Stimulated activated naive CD8-positive, alpha-beta T cell treated with anti-CD3 and anti-CD28 coated beads, Interleukin-15, amount 100 ng/mL, for 72 hours (primary cell): ENCODE data around the gene PXK.
A peak's percentile ranks its signal among the peaks of the same experiment; 100 is the strongest.

Source experiments
- ATAC-seq: fragments of 150-1000 bp; cut with Tn5 transposase; 2 replicates; pipeline ENCODE4 v1.10.0; 2021; ENCODE audit warnings: mild to moderate bottlenecking, moderate library complexity
- DNase-seq, 2 donors: peaks; one replicate each; pipeline ENCODE4 v3.0.0; 2021 to 2022
- H3K27ac Mint-ChIP-seq, 2 donors: one replicate each; pipeline ENCODE4 v1.8.0; 2022; ENCODE audit warnings: mild to moderate bottlenecking in 2 of 2, mixed read lengths in 2 of 2, moderate library complexity in 2 of 2
- H3K27me3 Mint-ChIP-seq: one replicate; pipeline ENCODE4 v1.8.0; 2022; ENCODE audit warnings: mixed read lengths
- H3K4me1 Mint-ChIP-seq: one replicate; pipeline ENCODE4 v1.8.0; 2022; ENCODE audit warnings: mild to moderate bottlenecking, mixed read lengths
- H3K4me3 Mint-ChIP-seq, 2 donors: one replicate each; pipeline ENCODE4 v1.8.0; 2022; ENCODE audit warnings: mild to moderate bottlenecking in 2 of 2, mixed read lengths in 2 of 2, moderate library complexity in 1 of 2
- H3K9me3 Mint-ChIP-seq, 2 donors: one replicate each; pipeline ENCODE4 v1.8.0; 2022; ENCODE audit warnings: mixed read lengths in 2 of 2

Gene PXK

GRCh38 chr3:58351920-58352319 lies 19.2 kb downstream of the PXK start:
- Mint-ChIP-seq H3K27ac (no peak overlapping the region), H3K4me1 (peaks cover 50% of the 10 kb centered on the region), H3K27me3 (no peaks in the 10 kb centered on the region), H3K4me3 (no peak overlapping the region), H3K9me3 (no peaks in the 10 kb centered on the region)
- ATAC-seq (peak; percentile 14), DNase-seq (no peak)

GRCh38 chr3:58352626-58353025 lies 19.9 kb downstream of the PXK start:
- DNase-seq (no peak), ATAC-seq (no peak)
- H3K27ac Mint-ChIP-seq = no peak overlapping the region
- peak overlapping the region in 1 of 2 donors; percentile 27 for H3K4me3 Mint-ChIP-seq
- no peaks in the 10 kb centered on the region for H3K27me3 Mint-ChIP-seq
- H3K9me3 Mint-ChIP-seq = no peaks in the 10 kb centered on the region
- H3K4me1 Mint-ChIP-seq = peaks cover 57% of the 10 kb centered on the region

- H3K27me3 Mint-ChIP-seq = no peaks in the 10 kb centered on the region
- DNase-seq = peak in 1 of 2 donors; percentile 40
These were observed 21.2 kb downstream of the PXK start for GRCh38 chr3:58353722-58354553.

GRCh38 chr3:58355179-58355578 lies 22.5 kb downstream of the PXK start:
- Mint-ChIP-seq H3K9me3 (no peaks in the 10 kb centered on the region), H3K27me3 (no peaks in the 10 kb centered on the region), H3K4me3 (no peak overlapping the region), H3K4me1 (peaks cover 58% of the 10 kb centered on the region), H3K27ac (no peak overlapping the region)
- no peak for DNase-seq
- no peak for ATAC-seq

More at GRCh38 chr3:58353722-58354553, 21.2 kb downstream of the PXK start:
- H3K4me3 Mint-ChIP-seq = peak overlapping the region; percentile 75 to 77
- H3K4me1 Mint-ChIP-seq = peaks cover 68% of the 10 kb centered on the region
- ATAC-seq = peak; percentile 80
- H3K9me3 Mint-ChIP-seq = no peaks in the 10 kb centered on the region
- peak overlapping the region; percentile 98 for H3K27ac Mint-ChIP-seq

GRCh38 chr3:58356054-58356453 lies 23.4 kb downstream of the PXK start:
- H3K27me3 Mint-ChIP-seq = no peaks in the 10 kb centered on the region
- H3K27ac Mint-ChIP-seq = peak overlapping the region in 1 of 2 donors; percentile 11
- ATAC-seq = no peak
- DNase-seq = no peak
- H3K4me1 Mint-ChIP-seq = peaks cover 49% of the 10 kb centered on the region
- H3K9me3 Mint-ChIP-seq = no peaks in the 10 kb centered on the region
- H3K4me3 Mint-ChIP-seq = no peak overlapping the region

- peaks cover 40% of the 10 kb centered on the region for H3K4me1 Mint-ChIP-seq
- ATAC-seq = peak; percentile 31
- DNase-seq = no peak
- H3K27ac Mint-ChIP-seq = peak overlapping the region; percentile 72 to 91
- H3K9me3 Mint-ChIP-seq = no peaks in the 10 kb centered on the region
- H3K4me3 Mint-ChIP-seq = no peak overlapping the region
- H3K27me3 Mint-ChIP-seq = no peaks in the 10 kb centered on the region
These were observed 24.7 kb downstream of the PXK start for GRCh38 chr3:58357402-58357801.

- ATAC-seq = peak; percentile 72
- H3K4me1 Mint-ChIP-seq = peaks cover 35% of the 10 kb centered on the region
- no peak overlapping the region for H3K27ac Mint-ChIP-seq
- H3K4me3 Mint-ChIP-seq = no peak overlapping the region
- H3K9me3 Mint-ChIP-seq = no peaks in the 10 kb centered on the region
- no peak for DNase-seq
- H3K27me3 Mint-ChIP-seq = no peaks in the 10 kb centered on the region
These were observed 25.4 kb downstream of the PXK start for GRCh38 chr3:58358092-58358491.

- DNase-seq = no peak
- Mint-ChIP-seq H3K4me3 (no peak overlapping the region), H3K27me3 (no peaks in the 10 kb centered on the region), H3K27ac (peak overlapping the region in 1 of 2 donors; percentile 20), H3K4me1 (peaks cover 34% of the 10 kb centered on the region), H3K9me3 (no peaks in the 10 kb centered on the region)
- ATAC-seq = no peak
These were observed 26.1 kb downstream of the PXK start for GRCh38 chr3:58358808-58359207.

GRCh38 chr3:58359621-58360020 lies 26.9 kb downstream of the PXK start:
- no peak for DNase-seq
- ATAC-seq = no peak
- Mint-ChIP-seq H3K4me1 (peaks cover 33% of the 10 kb centered on the region), H3K4me3 (no peak overlapping the region), H3K27ac (no peak overlapping the region), H3K9me3 (no peaks in the 10 kb centered on the region), H3K27me3 (no peaks in the 10 kb centered on the region)

GRCh38 chr3:58361866-58362265 lies 29.2 kb downstream of the PXK start:
- no peak overlapping the region for H3K27ac Mint-ChIP-seq
- no peak for ATAC-seq

GRCh38 chr3:58366699-58367098 lies 34.0 kb downstream of the PXK start:
- no peaks in the 10 kb centered on the region for H3K9me3 Mint-ChIP-seq
- no peaks in the 10 kb centered on the region for H3K27me3 Mint-ChIP-seq
- no peak overlapping the region for H3K27ac Mint-ChIP-seq
- ATAC-seq (no peak), DNase-seq (no peak)
- no peak overlapping the region for H3K4me3 Mint-ChIP-seq
- peaks cover 36% of the 10 kb centered on the region for H3K4me1 Mint-ChIP-seq

More at GRCh38 chr3:58361866-58362265, 29.2 kb downstream of the PXK start:
- Mint-ChIP-seq H3K9me3 (no peaks in the 10 kb centered on the region), H3K27me3 (no peaks in the 10 kb centered on the region), H3K4me1 (peaks cover 52% of the 10 kb centered on the region), H3K4me3 (no peak overlapping the region)
- DNase-seq = no peak

GRCh38 chr3:58369038-58369437 lies 36.3 kb downstream of the PXK start:
- H3K27ac Mint-ChIP-seq = no peak overlapping the region
- no peaks in the 10 kb centered on the region for H3K9me3 Mint-ChIP-seq
- H3K4me1 Mint-ChIP-seq = peaks cover 29% of the 10 kb centered on the region
- DNase-seq (no peak), ATAC-seq (no peak)
- no peak overlapping the region for H3K4me3 Mint-ChIP-seq
- no peaks in the 10 kb centered on the region for H3K27me3 Mint-ChIP-seq

- Mint-ChIP-seq H3K27ac (no peak overlapping the region), H3K4me1 (peaks cover 22% of the 10 kb centered on the region), H3K27me3 (no peaks in the 10 kb centered on the region), H3K9me3 (no peaks in the 10 kb centered on the region), H3K4me3 (no peak overlapping the region)
- DNase-seq (no peak), ATAC-seq (no peak)
These were observed 37.2 kb downstream of the PXK start for GRCh38 chr3:58369876-58370275.

- H3K4me3 Mint-ChIP-seq = no peak overlapping the region
- DNase-seq = no peak
- H3K27ac Mint-ChIP-seq = no peak overlapping the region
- H3K4me1 Mint-ChIP-seq = peaks cover 17% of the 10 kb centered on the region
- H3K27me3 Mint-ChIP-seq = no peaks in the 10 kb centered on the region
- no peaks in the 10 kb centered on the region for H3K9me3 Mint-ChIP-seq
- ATAC-seq = no peak
These were observed 37.7 kb downstream of the PXK start for GRCh38 chr3:58370407-58370806.

- no peaks in the 10 kb centered on the region for H3K9me3 Mint-ChIP-seq
- ATAC-seq = no peak
- no peak overlapping the region for H3K27ac Mint-ChIP-seq
- H3K4me3 Mint-ChIP-seq = no peak overlapping the region
- no peak for DNase-seq
- H3K27me3 Mint-ChIP-seq = no peaks in the 10 kb centered on the region
- H3K4me1 Mint-ChIP-seq = peaks cover 3% of the 10 kb centered on the region
These were observed 39.1 kb downstream of the PXK start for GRCh38 chr3:58371754-58372153.

- Mint-ChIP-seq H3K4me3 (no peak overlapping the region), H3K4me1 (no peaks in the 10 kb centered on the region), H3K27me3 (no peaks in the 10 kb centered on the region), H3K27ac (no peak overlapping the region), H3K9me3 (no peaks in the 10 kb centered on the region)
- ATAC-seq = no peak
- DNase-seq = no peak
These were observed 42.6 kb downstream of the PXK start for GRCh38 chr3:58375254-58375653.

GRCh38 chr3:58377168-58377567 lies 44.5 kb downstream of the PXK start:
- no peak for DNase-seq
- H3K9me3 Mint-ChIP-seq = no peaks in the 10 kb centered on the region
- H3K4me1 Mint-ChIP-seq = no peaks in the 10 kb centered on the region
- H3K27ac Mint-ChIP-seq = no peak overlapping the region
- H3K4me3 Mint-ChIP-seq = no peak overlapping the region
- no peak for ATAC-seq
- H3K27me3 Mint-ChIP-seq = no peaks in the 10 kb centered on the region
